DOHH2 (cell line): ENCODE measurements around the gene IL11.

Experiments used
- EZH2phosphoT487 ChIP-seq: fragments of 200-600 bp; sonication (generic); IDR thresholded peaks from 2 replicates; pipeline ENCODE4 v1.6.1; 2017; ENCODE audit warnings: borderline replicate concordance, mild to moderate bottlenecking, antibody characterized with exemption, low read length, moderate library complexity, mixed read lengths
- TF ChIP-seq, protein P1 (sequence below): fragments of 200-600 bp; sonication (generic); IDR thresholded peaks from one replicate; pipeline ENCODE4 v1.5.1; 2014; ENCODE audit warnings: antibody characterized with exemption, mild to moderate bottlenecking, low read depth, low read length; ENCODE audit not compliant: poor library complexity, severe bottlenecking

DNA sequence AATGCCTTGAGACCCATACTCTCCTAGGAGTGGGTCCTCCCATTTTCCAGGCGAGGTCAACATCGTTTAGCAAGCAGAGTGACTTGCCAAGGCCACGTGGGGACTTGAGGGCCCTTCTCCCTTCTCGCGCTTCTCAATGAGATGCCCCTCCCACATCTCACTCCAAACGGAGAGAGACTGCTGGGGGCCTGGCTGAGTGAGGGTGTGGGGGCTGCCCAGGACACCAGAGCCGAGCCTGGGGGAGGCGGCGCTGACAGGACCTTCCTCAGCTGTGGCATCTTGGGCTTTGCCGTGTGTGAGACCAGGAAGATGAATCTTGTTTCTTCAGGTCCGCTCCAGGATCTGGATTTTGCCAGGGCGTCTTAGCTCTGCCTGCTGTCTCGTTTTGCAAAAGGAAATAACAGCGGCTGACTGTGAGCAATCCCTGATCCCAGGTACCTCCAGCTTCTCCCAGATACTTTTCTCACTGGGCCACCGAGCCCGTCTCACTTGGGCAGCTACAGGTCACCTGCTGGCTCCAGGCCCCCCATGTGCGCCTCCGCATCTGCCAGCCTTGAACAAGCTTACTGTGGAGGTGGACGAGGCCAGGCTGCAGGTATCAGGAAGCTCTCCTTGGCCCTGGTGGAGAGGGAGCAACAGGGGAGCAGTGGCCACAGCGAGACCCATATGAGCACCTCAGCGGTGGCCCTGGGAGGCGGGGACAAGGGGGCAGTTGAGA is 21.8 kb downstream of the IL11 start:
- TF ChIP-seq EZH2phosphoT487: no peak
- TF ChIP-seq, protein P1, sequence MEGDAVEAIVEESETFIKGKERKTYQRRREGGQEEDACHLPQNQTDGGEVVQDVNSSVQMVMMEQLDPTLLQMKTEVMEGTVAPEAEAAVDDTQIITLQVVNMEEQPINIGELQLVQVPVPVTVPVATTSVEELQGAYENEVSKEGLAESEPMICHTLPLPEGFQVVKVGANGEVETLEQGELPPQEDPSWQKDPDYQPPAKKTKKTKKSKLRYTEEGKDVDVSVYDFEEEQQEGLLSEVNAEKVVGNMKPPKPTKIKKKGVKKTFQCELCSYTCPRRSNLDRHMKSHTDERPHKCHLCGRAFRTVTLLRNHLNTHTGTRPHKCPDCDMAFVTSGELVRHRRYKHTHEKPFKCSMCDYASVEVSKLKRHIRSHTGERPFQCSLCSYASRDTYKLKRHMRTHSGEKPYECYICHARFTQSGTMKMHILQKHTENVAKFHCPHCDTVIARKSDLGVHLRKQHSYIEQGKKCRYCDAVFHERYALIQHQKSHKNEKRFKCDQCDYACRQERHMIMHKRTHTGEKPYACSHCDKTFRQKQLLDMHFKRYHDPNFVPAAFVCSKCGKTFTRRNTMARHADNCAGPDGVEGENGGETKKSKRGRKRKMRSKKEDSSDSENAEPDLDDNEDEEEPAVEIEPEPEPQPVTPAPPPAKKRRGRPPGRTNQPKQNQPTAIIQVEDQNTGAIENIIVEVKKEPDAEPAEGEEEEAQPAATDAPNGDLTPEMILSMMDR: no peak
